ENCODE results near the gene OCA2. TPM values are rescaled to one million over a fixed set of nuclear protein-coding genes. Genes with fewer than 3 reads are reported as not detected.

The OCA2 gene
- total RNA-seq, 1 experiment from 2014 or later = 0.31 TPM

DNA sequence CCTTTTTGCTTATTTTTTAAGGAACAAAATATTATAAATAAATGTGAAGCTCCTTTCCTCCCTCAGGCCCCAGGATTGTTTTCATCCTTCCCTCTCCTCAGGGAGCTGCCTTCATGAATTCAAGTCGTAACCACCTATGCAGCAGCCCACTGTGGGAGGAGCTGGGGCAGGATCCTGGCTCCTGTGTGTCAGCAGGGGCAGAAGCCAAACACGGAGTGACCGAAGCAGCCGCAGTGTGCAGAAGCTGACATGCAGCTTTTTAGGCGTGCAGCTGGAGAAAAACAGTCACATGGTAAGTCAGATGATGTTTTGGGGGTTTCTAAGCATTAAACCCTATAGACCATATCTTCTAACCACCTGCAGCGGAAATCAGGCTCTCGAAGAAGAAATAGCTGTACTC is 231.3 kb downstream of the OCA2 start:
- Histone ChIP-seq H2AFZ (ENCODE audit: low read length) (no peak overlapping the region), H3K4me1 (ENCODE audit: insufficient read depth, low read length) (no peaks in the 10 kb centered on the region), H2BK12ac (ENCODE audit: insufficient read length, low read depth, low read length) (no peak overlapping the region), H3K79me2 (ENCODE audit: insufficient read depth, low read length) (no peaks in the 10 kb centered on the region), H2BK15ac (ENCODE audit: low read depth, low read length) (no peak overlapping the region), H4K91ac (ENCODE audit: insufficient read length, low read depth, low read length) (no peak overlapping the region), H4K20me1 (ENCODE audit: control insufficient read depth, insufficient read depth, insufficient read length) (no peaks in the 10 kb centered on the region), H2BK120ac (ENCODE audit: low read depth, low read length, poor library complexity, severe bottlenecking) (no peak overlapping the region), H4K8ac (replicated peaks; ENCODE audit: insufficient read length, low read depth, low read length) (no peak overlapping the region), H3K56ac (ENCODE audit: insufficient read length, low read depth, low read length) (no peak overlapping the region), H3K23me2 (ENCODE audit: insufficient read length, low read depth, low read length, poor library complexity, severe bottlenecking) (no peaks in the 10 kb centered on the region), H3K4ac (ENCODE audit: low read depth, low read length) (no peak overlapping the region), H2BK20ac (ENCODE audit: low read depth, low read length, poor library complexity, severe bottlenecking) (no peak overlapping the region), H3K23ac (ENCODE audit: insufficient read length, low read depth, low read length) (no peak overlapping the region), H3K9ac (ENCODE audit: extremely low read depth, insufficient read length, low read length) (no peak overlapping the region), H3K9me3 (ENCODE audit: control insufficient read depth, low read depth, low read length) (no peaks in the 10 kb centered on the region), H2BK5ac (ENCODE audit: insufficient read length, low read length) (no peak overlapping the region), H3K18ac (ENCODE audit: insufficient read length, low read depth, low read length) (no peak overlapping the region), H3T11ph (ENCODE audit: low read length) (no peak overlapping the region), H3K79me1 (ENCODE audit: insufficient read depth, low read depth, low read length, poor library complexity, severe bottlenecking) (no peaks in the 10 kb centered on the region), H3K27ac (ENCODE audit: insufficient read length, low read depth, low read length) (no peak overlapping the region), H4K5ac (ENCODE audit: insufficient read length, low read depth, low read length) (no peak overlapping the region), H3K4me2 (ENCODE audit: insufficient read depth, insufficient read length, low read length) (no peak overlapping the region), H2AK5ac (ENCODE audit: insufficient read length, low read length) (no peak overlapping the region), H3K14ac (ENCODE audit: insufficient read depth, low read length) (no peak overlapping the region), H3K27me3 (ENCODE audit: insufficient read depth, low read length) (no peaks in the 10 kb centered on the region)
- no peak overlapping the region for H3K4me3 Mint-ChIP-seq
- H3K9me3 Mint-ChIP-seq = peaks cover under 1 to 3% of the 10 kb centered on the region in 2 experiments; a peak in 3 of 5 replicates
- no CpG with 5 or more reads among the region's 7 CpGs for WGBS (ENCODE audit: extremely low coverage, insufficient read length, low lambda C conversion rate)
- no peak overlapping the region for H3K27ac Mint-ChIP-seq
- H3K4me1 Mint-ChIP-seq = peaks cover 0 to 6% of the 10 kb centered on the region in 2 experiments; a peak in 1 of 4 replicates
- no peak for TF ChIP-seq CTCF (conservative IDR thresholded peaks at IDR 0.05)
- H3K36me3 Mint-ChIP-seq (ENCODE audit: insufficient read depth in 1 of 3, low read depth in 3 of 3) = no peaks in the 10 kb centered on the region; a peak in 1 of 7 replicates
- DNase-seq = no peak
- peaks cover 3% of the 10 kb centered on the region; the same call in 1 of the 2 replicates for H3K27me3 Mint-ChIP-seq (ENCODE audit: low read depth)

All from H9 (cell line).